K562 (cell line): ENCODE results near the gene CHST8. TPM values are rescaled to one million over a fixed set of nuclear protein-coding genes. Genes with fewer than 3 reads are reported as not detected.

Source experiments
- CSDE1 ChIP-seq, 2 experiments: fragments of 450-650 bp; IDR thresholded peaks; 2 replicates each; pipeline ENCODE4 v1.6.1; 2016; ENCODE audit warnings: mild to moderate bottlenecking in 1 of 2
- E2F1 ChIP-seq: sonication (generic); formaldehyde crosslinking; IDR thresholded peaks from 2 replicates; pipeline ENCODE4 v1.8.1; 2023; ENCODE audit warnings: mild to moderate bottlenecking, missing genetic modification reagents, moderate library complexity
- E2F6 ChIP-seq, 2 experiments: IDR thresholded peaks; 2 replicates each; pipeline ENCODE4 v1.6.1; 2011; ENCODE audit warnings: borderline replicate concordance in 1 of 2, control low read depth in 1 of 2, low read depth in 1 of 2, low read length in 1 of 2, mild to moderate bottlenecking in 1 of 2, mixed read lengths in 1 of 2, moderate library complexity in 1 of 2; ENCODE audit not compliant: insufficient read depth in 1 of 2, insufficient read length in 1 of 2, poor library complexity in 1 of 2, severe bottlenecking in 1 of 2; ENCODE audit errors: extremely low read depth in 1 of 2
- FOXP4 ChIP-seq: sonication (generic); formaldehyde crosslinking; IDR thresholded peaks from 2 replicates; pipeline ENCODE4 v1.8.0; 2022; ENCODE audit warnings: mild to moderate bottlenecking, missing genetic modification reagents, borderline replicate concordance
- JUND ChIP-seq, 2 experiments: IDR thresholded peaks; 2 replicates in 1 of 2; 3 replicates in 1 of 2; pipeline ENCODE4 v1.6.1; 2011; ENCODE audit warnings: borderline replicate concordance in 2 of 2, low read depth in 2 of 2, low read length in 2 of 2, improper control_type of control experiment in 1 of 2, missing biosample characterization in 1 of 2, missing genetic modification characterization in 1 of 2, missing genetic modification reagents in 1 of 2
- KLF6 ChIP-seq: fragments of 250-450 bp; sonication (Bioruptor Pico); IDR thresholded peaks from 2 replicates; pipeline ENCODE4 v1.4.0; 2020; ENCODE audit warnings: mild to moderate bottlenecking, moderate library complexity, borderline replicate concordance
- MED1 ChIP-seq: sonication (generic); formaldehyde crosslinking; IDR thresholded peaks from 2 replicates; pipeline ENCODE4 v1.8.1; 2023; ENCODE audit warnings: missing genetic modification reagents, borderline replicate concordance
- NFIX ChIP-seq: fragments of 250-450 bp; sonication (Bioruptor Pico); IDR thresholded peaks from 2 replicates; pipeline ENCODE4 v1.4.0; 2020; ENCODE audit warnings: low read depth, mild to moderate bottlenecking, moderate library complexity
- PCBP2 ChIP-seq: fragments of 200-400 bp; formaldehyde crosslinking; IDR thresholded peaks from 2 replicates; pipeline ENCODE4 v1.6.1; 2018; ENCODE audit warnings: low read length, low read depth, mild to moderate bottlenecking, moderate library complexity; ENCODE audit not compliant: poor library complexity, severe bottlenecking
- PHB ChIP-seq: fragments of 250-450 bp; sonication (Bioruptor Pico); IDR thresholded peaks from 2 replicates; pipeline ENCODE4 v1.5.0; 2021
- RAD21 ChIP-seq, 2 experiments: fragments of 250-450 bp in 1 of 2; fragments of 450-650 bp in 1 of 2; sonication (Bioruptor Pico) in 1 of 2; formaldehyde crosslinking in 1 of 2; IDR thresholded peaks in 1 of 2; conservative IDR thresholded peaks in 1 of 2; 2 replicates each; pipeline versions ENCODE4 v1.4.0 to v1.8.0; 2020 to 2022; ENCODE audit warnings: mild to moderate bottlenecking in 2 of 2, moderate library complexity in 1 of 2
- SMAD2 ChIP-seq: fragments of 150-350 bp; IDR thresholded peaks from 2 replicates; pipeline ENCODE4 v1.6.1; 2014; ENCODE audit warnings: low read depth, mild to moderate bottlenecking, low read length
- SMARCE1 ChIP-seq: fragments of 450-650 bp; IDR thresholded peaks from 2 replicates; pipeline ENCODE4 v1.7.1; 2016; ENCODE audit warnings: mild to moderate bottlenecking
- STAT5B ChIP-seq: fragments of 250-450 bp; sonication (Bioruptor Pico); IDR thresholded peaks from 2 replicates; pipeline ENCODE4 v1.8.0; 2021; ENCODE audit warnings: mild to moderate bottlenecking, inconsistent platforms
- TARDBP ChIP-seq: fragments of 450-650 bp; IDR thresholded peaks from 2 replicates; pipeline ENCODE4 v1.6.1; 2016
- TSC22D4 ChIP-seq: fragments of 450-650 bp; IDR thresholded peaks from 2 replicates; pipeline ENCODE4 v1.6.1; 2016; ENCODE audit warnings: missing genetic modification characterization, missing biosample characterization, control low read depth
- ZBTB9 ChIP-seq: fragments of 450-650 bp; formaldehyde crosslinking; IDR thresholded peaks from 2 replicates; pipeline ENCODE4 v1.4.0; 2020; ENCODE audit warnings: mild to moderate bottlenecking, moderate library complexity
- ZHX1 ChIP-seq: fragments of 150-350 bp; conservative IDR thresholded peaks from 2 replicates; pipeline ENCODE4 v1.6.1; 2014; ENCODE audit warnings: low read length
- polyA plus RNA-seq, 8 experiments: library from polyadenylated mRNA; depleted of rRNA in 4 of 8; stranded (reverse) in 5 of 8; unstranded in 3 of 8; fragments of >200 nt; fragmentation: Nextera tagmentation in 2 of 8; fragmentation: Illumina TruSeq in 1 of 8; extraction: Ambion mirVana in 2 of 8; extraction: Trizol in 1 of 8; gene quantifications; 2 replicates each; pipeline versions ENCODE4 v1.2.1 to v1.2.3, GENCODE V29; 2011 to 2014; ENCODE audit warnings: inconsistent platforms in 1 of 8, missing spikeins in 1 of 8
- total RNA-seq, 7 experiments: library from RNA; depleted of rRNA in 6 of 7; stranded (reverse); fragments of >200 nt in 6 of 7; fragmentation: Illumina TruSeq in 2 of 7; extraction: Trizol in 2 of 7; gene quantifications; 2 replicates each; pipeline versions ENCODE4 v1.2.1 to v1.2.3, GENCODE V29; 2011 to 2021; ENCODE audit warnings: low replicate concordance in 1 of 7

CHST8 gene
- total and polyA plus RNA-seq, 9 of the 15 experiments (the other 6 are each of a cell fraction or from before 2014, with no cell fraction given), result 0.11 TPM; not detected in 8

GRCh38 chr19:33771384-33772101 lies 149.8 kb downstream of the CHST8 start (continued):
- TF ChIP-seq ZBTB9 (CRISPR knock-in tag), result no peak
- no peak for TF ChIP-seq ZHX1
- no peak for TF ChIP-seq TSC22D4 (tag)
- no peak for TF ChIP-seq SMARCE1
- TF ChIP-seq FOXP4 (CRISPR knock-in tag), result no peak
- TF ChIP-seq TARDBP, result no peak
- TF ChIP-seq RAD21 (CRISPR knock-in tag; conservative IDR thresholded peaks at IDR 0.05 in 1 of 2, IDR thresholded peaks at IDR 0.05 in 1 of 2), result peak; percentile 82 to 93
- TF ChIP-seq PHB (CRISPR knock-in tag), result no peak
- no peak for TF ChIP-seq SMAD2
- TF ChIP-seq CSDE1 (IDR thresholded peaks at IDR 0.05), result no peak
- peak in 1 of 2 experiments; percentile 46 for TF ChIP-seq E2F6 (IDR thresholded peaks at IDR 0.05; ENCODE audit: borderline replicate concordance in 1 of 2, extremely low read depth in 1 of 2, insufficient read depth in 1 of 2, insufficient read length in 1 of 2, low read depth in 1 of 2, low read length in 1 of 2, poor library complexity in 1 of 2, severe bottlenecking in 1 of 2)
- no peak for TF ChIP-seq NFIX (CRISPR knock-in tag)
- TF ChIP-seq E2F1 (CRISPR knock-in tag), result no peak
- TF ChIP-seq PCBP2, result no peak
- no peak for TF ChIP-seq MED1 (CRISPR knock-in tag)
- TF ChIP-seq KLF6 (CRISPR knock-in tag), result no peak
- 0 out of 2 replicates have a peak, but pooled peaks have one; percentile 26 for TF ChIP-seq JUND (IDR thresholded peaks at IDR 0.05; ENCODE audit: borderline replicate concordance, low read depth, low read length)
- TF ChIP-seq JUND (tag; IDR thresholded peaks at IDR 0.05; ENCODE audit: borderline replicate concordance, low read depth, low read length), result no peak
- no peak for TF ChIP-seq STAT5B (CRISPR knock-in tag)
